D721Med (cell line): ENCODE measurements around the gene FRMD8.

Source experiments
- DNase-seq: peaks from one replicate; pipeline ENCODE4 v3.0.0; 2011; ENCODE audit warnings: low spot score; ENCODE audit not compliant: insufficient read length
- FAIRE-seq: peaks from 2 replicates; lab custom pipeline; 2011; peaks lifted over from hg19 to GRCh38; lab: Jason Lieb, UNC
- CTCF ChIP-seq: IDR thresholded peaks from 2 replicates; pipeline ENCODE4 v1.5.1; 2012; ENCODE audit warnings: mild to moderate bottlenecking, control low read depth; ENCODE audit not compliant: insufficient read depth; ENCODE audit errors: missing control alignments

FRMD8 gene

DNA sequence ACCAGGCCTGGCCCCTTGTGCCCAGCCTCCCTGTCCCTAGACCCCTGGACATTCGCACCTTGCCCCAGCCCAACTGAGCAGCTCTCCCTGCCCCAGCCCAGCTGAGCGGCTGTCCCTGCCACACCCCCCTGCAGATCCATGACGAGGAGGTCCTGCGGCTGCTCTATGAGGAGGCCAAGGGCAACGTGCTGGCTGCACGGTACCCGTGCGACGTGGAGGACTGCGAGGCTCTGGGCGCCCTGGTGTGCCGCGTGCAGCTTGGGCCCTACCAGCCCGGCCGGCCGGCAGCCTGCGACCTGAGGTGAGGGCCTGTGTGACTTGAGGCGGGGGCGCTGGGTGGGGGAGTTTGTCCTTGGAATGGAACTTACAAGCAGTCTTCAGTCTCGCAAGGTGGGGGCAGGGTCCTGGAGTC, 7.7 kb downstream of the FRMD8 start:
- no peak for DNase-seq
- no peak for FAIRE-seq
- TF ChIP-seq CTCF: no peak

DNA sequence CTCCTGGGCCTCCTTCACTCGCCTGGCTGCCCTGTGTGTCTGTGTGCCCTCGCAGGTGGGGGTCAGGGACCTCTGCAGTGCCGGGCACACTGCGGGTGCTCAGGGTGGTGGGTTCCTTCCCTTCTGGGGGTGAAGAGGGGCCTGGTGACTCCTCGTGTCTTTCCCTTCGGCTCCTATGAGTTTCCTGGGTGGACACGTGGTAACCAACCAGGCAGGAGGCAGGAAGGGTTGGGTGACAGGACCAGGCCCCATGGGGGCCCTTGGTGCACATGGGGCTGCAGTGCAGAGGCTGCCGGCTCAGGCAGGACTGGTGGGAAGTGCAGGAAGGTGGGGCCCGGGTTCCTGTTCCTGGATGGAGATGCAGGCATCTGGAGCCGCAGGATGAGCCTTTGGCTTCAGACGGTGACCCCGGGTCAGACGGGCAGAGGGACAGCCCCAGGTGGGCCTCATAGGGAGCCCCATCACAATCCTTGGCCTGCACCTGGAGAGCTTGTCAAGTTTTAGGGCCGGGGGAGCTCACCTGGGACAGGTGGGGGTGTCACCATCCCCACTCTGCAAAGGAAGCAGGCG, 9.6 kb downstream of the FRMD8 start:
- no peak for TF ChIP-seq CTCF
- DNase-seq: no peak
- FAIRE-seq: no peak

DNA sequence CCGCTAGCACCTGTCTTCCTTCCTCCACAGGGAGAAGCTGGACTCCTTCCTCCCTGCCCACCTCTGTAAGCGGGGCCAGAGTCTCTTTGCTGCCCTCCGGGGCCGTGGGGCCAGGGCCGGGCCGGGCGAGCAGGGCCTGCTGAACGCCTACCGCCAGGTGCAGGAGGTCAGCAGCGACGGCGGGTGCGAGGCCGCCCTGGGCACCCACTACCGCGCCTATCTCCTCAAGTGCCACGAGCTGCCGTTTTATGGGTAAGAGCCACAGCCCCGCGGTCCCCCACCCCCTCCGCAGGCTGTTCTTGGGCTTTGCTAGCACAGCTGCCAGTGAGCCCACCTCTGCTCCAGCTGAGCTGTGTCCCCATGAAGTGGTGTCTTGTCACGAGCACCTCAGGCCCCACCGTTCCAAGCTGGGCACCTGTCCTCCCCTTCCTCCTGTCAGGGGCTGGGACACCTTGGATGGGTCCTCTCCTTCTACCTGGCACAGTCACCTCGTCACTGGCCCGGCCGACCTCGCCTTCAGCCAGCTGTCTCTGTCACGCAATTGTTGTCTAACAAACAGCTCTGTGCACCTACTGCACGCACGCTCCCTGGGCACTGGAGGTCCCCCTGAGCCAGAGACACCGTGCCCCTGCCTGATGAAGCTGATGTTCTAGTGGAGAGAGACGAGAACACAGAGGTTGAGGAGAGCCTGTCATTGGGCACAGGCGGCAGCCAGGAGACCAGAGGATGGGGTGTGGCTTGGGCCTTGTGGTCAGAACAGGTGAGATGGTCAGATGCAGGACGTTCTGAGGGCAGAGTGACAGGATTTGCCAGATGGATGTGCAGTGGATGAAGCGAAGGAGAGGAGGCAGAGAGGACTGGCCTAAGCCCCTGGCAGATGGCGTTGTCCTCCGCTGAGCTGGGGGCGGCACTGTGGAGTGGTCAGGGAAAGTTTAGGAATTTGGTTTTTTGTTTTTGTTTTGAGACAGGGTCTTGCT, 10.6 kb downstream of the FRMD8 start:
- no peak for DNase-seq
- FAIRE-seq: no peak

GRCh38 chr11:65398362-65398910, 12.0 kb downstream of the FRMD8 start:
- DNase-seq: no peak
- no peak for TF ChIP-seq CTCF
- no peak for FAIRE-seq

More for the DNA sequence above, 10.6 kb downstream of the FRMD8 start:
- TF ChIP-seq CTCF: no peak

DNA sequence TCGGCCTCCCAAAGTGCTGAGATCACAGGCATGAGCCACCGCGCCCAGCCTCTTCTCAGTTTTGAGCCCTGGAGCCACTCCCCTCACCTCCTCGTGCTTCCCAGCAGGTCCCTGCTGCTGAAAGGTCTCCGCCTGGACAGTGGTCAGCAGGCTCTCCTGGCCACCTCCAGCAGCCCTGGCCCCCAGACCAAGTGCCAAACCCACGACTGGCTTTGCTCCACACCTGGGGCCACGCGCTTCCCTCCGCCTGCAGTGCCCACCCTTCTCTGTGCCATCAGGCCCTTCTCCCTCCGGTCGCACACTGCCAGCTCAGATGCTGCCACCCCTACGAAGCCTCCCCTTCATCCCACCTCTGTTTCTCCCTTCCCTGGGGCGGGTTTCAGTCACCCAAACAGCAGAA, 12.8 kb downstream of the FRMD8 start:
- DNase-seq: no peak
- TF ChIP-seq CTCF: no peak
- no peak for FAIRE-seq

GRCh38 chr11:65399845-65400244, 13.4 kb downstream of the FRMD8 start:
- FAIRE-seq (no peak), DNase-seq (no peak)
- no peak for TF ChIP-seq CTCF
